Naive thymus-derived CD8-positive, alpha-beta T cell (primary cell): ENCODE data around the gene DYNC1H1. TPM values are rescaled to one million over a fixed set of nuclear protein-coding genes. Genes with fewer than 3 reads are reported as not detected.

Experiments
- ATAC-seq, 2 donors: fragments of 150-1000 bp; cut with Tn5 transposase in 1 of 2; sonication (Bioruptor Pico), chemical (Tn5 transposase) in 1 of 2; 1 replicate in 1 of 2; 2 replicates in 1 of 2; pipeline ENCODE4 v1.10.0; 2021; ENCODE audit warnings: mild to moderate bottlenecking in 2 of 2, moderate library complexity in 2 of 2
- POLR2A ChIA-PET: fragments of 350-600 bp; sonication (Branson Sonifier 250); formaldehyde crosslinking; loops from one replicate; lab custom pipeline; 2021; ENCODE audit warnings: antibody characterized with exemption; lab: Charles Lee
- DNase-seq, 10 donors: peaks; one replicate each; pipeline versions ENCODE4 v3.0.0 to v3.0.0-alpha.2; 2020 to 2022
- H3K27ac Mint-ChIP-seq, 10 donors: one replicate each; pipeline ENCODE4 v1.8.0; 2020 to 2022; ENCODE audit warnings: mild to moderate bottlenecking in 10 of 10, mixed read lengths in 10 of 10, moderate library complexity in 4 of 10, inconsistent platforms in 1 of 10
- H3K27me3 Mint-ChIP-seq, 5 donors: one replicate each; pipeline ENCODE4 v1.8.0; 2021 to 2022; ENCODE audit warnings: mixed read lengths in 5 of 5
- H3K36me3 Mint-ChIP-seq, 3 donors: one replicate each; pipeline ENCODE4 v1.8.0; 2020 to 2022; ENCODE audit warnings: mixed read lengths in 3 of 3, mild to moderate bottlenecking in 2 of 3, inconsistent platforms in 1 of 3
- H3K4me1 Mint-ChIP-seq, 4 donors: one replicate each; pipeline ENCODE4 v1.8.0; 2021 to 2022; ENCODE audit warnings: mixed read lengths in 4 of 4
- H3K4me3 Mint-ChIP-seq, 10 donors: one replicate each; pipeline ENCODE4 v1.8.0; 2020 to 2022; ENCODE audit warnings: mild to moderate bottlenecking in 10 of 10, mixed read lengths in 10 of 10, moderate library complexity in 6 of 10, inconsistent platforms in 1 of 10
- H3K9me3 Mint-ChIP-seq, 9 donors: one replicate each; pipeline ENCODE4 v1.8.0; 2020 to 2022; ENCODE audit warnings: mixed read lengths in 9 of 9, mild to moderate bottlenecking in 3 of 9, inconsistent platforms in 1 of 9, moderate library complexity in 1 of 9
- polyA plus RNA-seq, 3 donors: library from polyadenylated mRNA; unstranded; fragments of 300-500 nt; fragmentation: Illumina TruSeq; gene quantifications; one replicate each; pipeline ENCODE4 v1.2.3, GENCODE V29; 2021
- total RNA-seq, 8 experiments: library from RNA in 2 of 8; stranded (reverse) in 2 of 8; gene quantifications; one replicate each; pipeline ENCODE4 v1.2.3 and lab custom pipeline; 2021 to 2026

The DYNC1H1 gene
- total and polyA plus RNA-seq, 5 experiments from 2014 or later, result 23.4 to 278 (median 42.0) TPM

GRCh38 chr14:102049258-102050025 lies 85.1 kb downstream of the DYNC1H1 start:
- no peaks in the 10 kb centered on the region for H3K27me3 Mint-ChIP-seq
- DNase-seq, result no peak
- H3K4me3 Mint-ChIP-seq, result no peak overlapping the region
- POLR2A ChIA-PET, result interaction anchor here (1.1 kb wide), 1 partner anchor 15 kb away, joined by 4 read pairs; no protein-coding TSS in a partner anchor
- peaks cover 5 to 80% (median 21%) of the 10 kb centered on the region in 3 donors for H3K36me3 Mint-ChIP-seq
- no peaks in the 10 kb centered on the region for H3K9me3 Mint-ChIP-seq
- no peak for ATAC-seq
- no peak overlapping the region for H3K27ac Mint-ChIP-seq
- H3K4me1 Mint-ChIP-seq, result no peaks in the 10 kb centered on the region

- peak overlapping the region in 1 of 10 donors; percentile 1 for H3K27ac Mint-ChIP-seq
- ATAC-seq (no peak), DNase-seq (no peak)
- POLR2A ChIA-PET, result no interaction called here
- no peaks in the 10 kb centered on the region for H3K9me3 Mint-ChIP-seq
- peaks cover 0 to under 1% (median 0%) of the 10 kb centered on the region in 4 donors for H3K4me1 Mint-ChIP-seq
- H3K27me3 Mint-ChIP-seq, result no peaks in the 10 kb centered on the region
- H3K36me3 Mint-ChIP-seq, result peaks cover 5 to 74% (median 21%) of the 10 kb centered on the region in 3 donors
- H3K4me3 Mint-ChIP-seq, result no peak overlapping the region
Measured at GRCh38 chr14:102050026-102050405, 85.6 kb downstream of the DYNC1H1 start.

GRCh38 chr14:102050625-102051024 lies 86.3 kb downstream of the DYNC1H1 start:
- H3K27me3 Mint-ChIP-seq, result no peaks in the 10 kb centered on the region
- H3K4me3 Mint-ChIP-seq, result no peak overlapping the region
- DNase-seq (no peak), ATAC-seq (no peak)
- POLR2A ChIA-PET, result no interaction called here
- H3K27ac Mint-ChIP-seq, result peak overlapping the region in 2 of 10 donors; percentile 25 to 29
- peaks cover 5 to 73% (median 22%) of the 10 kb centered on the region in 3 donors for H3K36me3 Mint-ChIP-seq
- H3K4me1 Mint-ChIP-seq, result peaks cover 0 to 4% (median 0%) of the 10 kb centered on the region in 4 donors
- H3K9me3 Mint-ChIP-seq, result peaks cover 0 to 2% (median 0%) of the 10 kb centered on the region in 9 donors

GRCh38 chr14:102052522-102052921 lies 88.1 kb downstream of the DYNC1H1 start:
- H3K36me3 Mint-ChIP-seq, result peaks cover 5 to 62% (median 24%) of the 10 kb centered on the region in 3 donors
- ATAC-seq (no peak), DNase-seq (no peak)
- peaks cover 0 to 2% (median 0%) of the 10 kb centered on the region in 9 donors for H3K9me3 Mint-ChIP-seq
- H3K4me3 Mint-ChIP-seq, result no peak overlapping the region
- no peaks in the 10 kb centered on the region for H3K27me3 Mint-ChIP-seq
- H3K4me1 Mint-ChIP-seq, result peaks cover 4 to 13% (median 7%) of the 10 kb centered on the region in 4 donors
- H3K27ac Mint-ChIP-seq, result peak overlapping the region in 4 of 10 donors; percentile 25 to 75 (median 46)
- POLR2A ChIA-PET, result no interaction called here

- H3K4me1 Mint-ChIP-seq, result peaks cover 8 to 21% (median 16%) of the 10 kb centered on the region in 4 donors
- peaks cover 0 to 2% (median 0%) of the 10 kb centered on the region in 9 donors for H3K9me3 Mint-ChIP-seq
- DNase-seq (no peak), ATAC-seq (no peak)
- POLR2A ChIA-PET, result no interaction called here
- no peaks in the 10 kb centered on the region for H3K27me3 Mint-ChIP-seq
- peak overlapping the region in 6 of 10 donors; percentile 18 to 83 (median 68) for H3K27ac Mint-ChIP-seq
- H3K4me3 Mint-ChIP-seq, result no peak overlapping the region
- H3K36me3 Mint-ChIP-seq, result peaks cover 0 to 35% (median 16%) of the 10 kb centered on the region in 3 donors
Measured at GRCh38 chr14:102055181-102055901, 91.0 kb downstream of the DYNC1H1 start.

- H3K9me3 Mint-ChIP-seq, result peaks cover 0 to 2% (median 0%) of the 10 kb centered on the region in 9 donors
Measured at GRCh38 chr14:102056694-102057442, 92.5 kb downstream of the DYNC1H1 start.

GRCh38 chr14:102057480-102058114 lies 93.2 kb downstream of the DYNC1H1 start:
- H3K36me3 Mint-ChIP-seq, result peaks cover 0 to 15% (median 4%) of the 10 kb centered on the region in 3 donors
- ATAC-seq (no peak), DNase-seq (peak in 1 of 10 donors; percentile 47)
- H3K9me3 Mint-ChIP-seq, result peaks cover 0 to 2% (median 0%) of the 10 kb centered on the region in 9 donors
- peak overlapping the region in 8 of 10 donors; percentile 27 to 85 (median 69) for H3K27ac Mint-ChIP-seq
- peaks cover 8 to 24% (median 18%) of the 10 kb centered on the region in 4 donors for H3K4me1 Mint-ChIP-seq
- no peaks in the 10 kb centered on the region for H3K27me3 Mint-ChIP-seq
- H3K4me3 Mint-ChIP-seq, result peak overlapping the region in 4 of 10 donors; percentile 28 to 87 (median 54)
- POLR2A ChIA-PET, result no interaction called here

More at GRCh38 chr14:102056694-102057442, 92.5 kb downstream of the DYNC1H1 start:
- H3K4me3 Mint-ChIP-seq, result no peak overlapping the region
- H3K36me3 Mint-ChIP-seq, result peaks cover 0 to 22% (median 11%) of the 10 kb centered on the region in 3 donors
- H3K27me3 Mint-ChIP-seq, result no peaks in the 10 kb centered on the region
- H3K27ac Mint-ChIP-seq, result peak overlapping the region in 4 of 10 donors; percentile 27 to 74 (median 67)
- POLR2A ChIA-PET, result no interaction called here
- DNase-seq (no peak), ATAC-seq (no peak)
- H3K4me1 Mint-ChIP-seq, result peaks cover 8 to 22% (median 16%) of the 10 kb centered on the region in 4 donors

- ATAC-seq (no peak), DNase-seq (no peak)
- Mint-ChIP-seq H3K36me3 (peaks cover 0 to 11% (median 2%) of the 10 kb centered on the region in 3 donors), H3K27me3 (no peaks in the 10 kb centered on the region), H3K4me1 (peaks cover 8 to 24% (median 18%) of the 10 kb centered on the region in 4 donors), H3K4me3 (peak overlapping the region in 1 of 10 donors; percentile 87), H3K27ac (peak overlapping the region in 5 of 10 donors; percentile 50 to 85 (median 75)), H3K9me3 (peaks cover 0 to 2% (median 0%) of the 10 kb centered on the region in 9 donors)
- POLR2A ChIA-PET, result interaction anchor here (0.7 kb wide), 1 partner anchor 34 kb away, joined by 6 read pairs; no protein-coding TSS in a partner anchor
Measured at GRCh38 chr14:102058146-102058545, 93.8 kb downstream of the DYNC1H1 start.

- DNase-seq, result no peak
- Mint-ChIP-seq H3K9me3 (peaks cover 0 to 2% (median 0%) of the 10 kb centered on the region in 9 donors), H3K4me3 (no peak overlapping the region), H3K4me1 (peaks cover 8 to 24% (median 18%) of the 10 kb centered on the region in 4 donors), H3K27ac (peak overlapping the region in 2 of 10 donors; percentile 14 to 21), H3K27me3 (no peaks in the 10 kb centered on the region), H3K36me3 (peaks cover 0 to 6% (median 2%) of the 10 kb centered on the region in 3 donors)
- no peak for ATAC-seq
- POLR2A ChIA-PET, result interaction anchor here (0.6 to 0.7 kb wide), 4 partner anchors 12 to 35 kb away, joined by 3 to 6 read pairs (median 3); no protein-coding TSS in a partner anchor
Measured at GRCh38 chr14:102058961-102059360, 94.6 kb downstream of the DYNC1H1 start.

- no peaks in the 10 kb centered on the region for H3K27me3 Mint-ChIP-seq
- H3K4me1 Mint-ChIP-seq, result peaks cover 0 to 9% (median 4%) of the 10 kb centered on the region in 4 donors
- no peak overlapping the region for H3K4me3 Mint-ChIP-seq
- ATAC-seq, result peak; percentile 93 to 94
- POLR2A ChIA-PET, result interaction anchor here (0.6 to 1.4 kb wide), 2 partner anchors 15 to 33 kb away, joined by 3 to 4 read pairs; no protein-coding TSS in a partner anchor
- no peaks in the 10 kb centered on the region for H3K36me3 Mint-ChIP-seq
- DNase-seq, result peak; percentile 44 to 75 (median 58)
- no peak overlapping the region for H3K27ac Mint-ChIP-seq
- no peaks in the 10 kb centered on the region for H3K9me3 Mint-ChIP-seq
Measured at GRCh38 chr14:102063109-102063807, 98.9 kb downstream of the DYNC1H1 start.
